Measurements from ENCODE around the gene C6orf136. TPM values are rescaled to one million over a fixed set of nuclear protein-coding genes. Genes with fewer than 3 reads are reported as not detected.
"Not testable (repeated sequence)": the region's sequence is repeated elsewhere in the genome, so short reads cannot be mapped to it uniquely, and the experiment has no call there.

Gene C6orf136
- total and polyA plus RNA-seq, 2 donors from 2014 or later: 27.4 to 45.6 TPM

DNA sequence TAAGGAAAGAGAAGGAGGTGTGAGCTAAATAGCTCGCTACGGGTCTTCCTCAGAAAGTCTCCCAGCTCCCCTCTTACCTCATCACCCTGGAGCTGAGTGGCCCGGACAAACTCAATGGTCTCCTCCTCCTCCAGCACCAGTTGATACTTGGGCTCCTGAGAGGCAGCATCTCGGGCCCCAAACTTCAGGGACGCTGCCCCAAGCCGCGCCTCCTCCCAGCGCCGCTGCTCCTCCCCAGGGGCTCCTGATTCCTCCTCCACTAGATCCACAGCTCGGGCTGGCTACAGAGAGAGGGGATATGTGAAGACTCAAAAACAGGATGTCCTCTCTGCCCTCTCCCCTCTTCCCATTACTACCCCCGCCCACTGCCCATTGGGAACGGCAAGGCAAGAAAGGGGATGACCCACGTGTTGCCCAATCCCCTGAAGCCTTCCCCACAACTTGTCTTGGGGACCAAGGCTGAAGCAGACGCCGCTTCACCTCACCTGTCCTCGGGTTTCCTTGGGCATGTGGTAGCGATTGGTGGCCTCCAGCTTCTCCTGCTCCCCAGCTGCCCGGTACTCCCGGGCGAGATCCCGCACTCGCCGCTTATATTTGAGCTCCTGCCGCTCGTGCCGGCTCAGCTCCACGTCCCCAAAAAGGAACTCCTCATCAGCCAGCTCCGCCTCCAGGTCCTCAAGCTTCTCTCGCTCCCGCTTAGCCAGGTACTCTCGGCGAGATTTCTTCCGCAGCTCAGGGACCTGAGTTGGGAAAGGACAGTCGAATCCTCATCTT is 18.2 kb downstream of the C6orf136 start:
- FAIRE-seq: no peak
- no peak overlapping the region for H3K9ac ChIP-seq (ENCODE audit: low read length in 3 of 3)
- H3K36me3 ChIP-seq (ENCODE audit: control insufficient read depth in 2 of 3, insufficient read depth in 3 of 3, low read length in 3 of 3): peaks cover 9 to 61% (median 40%) of the 10 kb centered on the region in 3 donors

DNA sequence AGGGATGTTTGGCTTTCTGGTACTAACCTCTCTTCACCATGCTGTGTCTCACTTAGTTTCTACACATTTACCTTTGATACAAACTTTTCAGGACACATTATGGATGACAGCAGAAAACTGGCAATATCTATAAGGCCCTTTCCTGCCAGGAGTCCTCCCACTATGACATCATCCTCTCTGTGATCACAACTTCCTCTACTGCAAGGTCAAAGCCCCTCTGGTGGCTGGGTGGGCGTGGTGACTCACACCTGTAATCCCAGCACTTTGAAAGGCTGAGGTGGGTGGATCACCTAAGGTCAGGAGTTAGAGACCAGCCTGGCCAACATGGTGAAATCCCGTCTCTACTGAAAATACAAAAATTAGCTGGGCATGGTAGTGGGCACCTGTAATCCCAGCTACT is 19.4 kb downstream of the C6orf136 start:
- intact Hi-C loops (cut with DNase I); H3K4me1 ChIP-seq (ENCODE audit: control insufficient read depth in 2 of 3, insufficient read depth in 2 of 3, low read depth in 1 of 3, low read length in 3 of 3); H3K9ac ChIP-seq (ENCODE audit: low read length in 3 of 3); H3K27ac ChIP-seq (ENCODE audit: low read depth in 2 of 2, low read length in 2 of 2); H3K4me3 ChIP-seq (ENCODE audit: low read length in 3 of 3); H3K9me3 ChIP-seq (ENCODE audit: control insufficient read depth in 2 of 3, insufficient read depth in 1 of 3, low read length in 3 of 3); H3K27me3 ChIP-seq (ENCODE audit: control insufficient read depth, insufficient read depth, low read length); FAIRE-seq; DNase-seq: not testable (repeated sequence)
- peaks cover 9 to 62% (median 42%) of the 10 kb centered on the region in 3 donors for H3K36me3 ChIP-seq (ENCODE audit: control insufficient read depth in 2 of 3, insufficient read depth in 3 of 3, low read length in 3 of 3)

More for the DNA sequence above, 18.2 kb downstream of the C6orf136 start:
- H3K9me3 ChIP-seq (ENCODE audit: control insufficient read depth in 2 of 3, insufficient read depth in 1 of 3, low read length in 3 of 3): no peaks in the 10 kb centered on the region
- intact Hi-C loops (cut with DNase I): no loop called here
- TF ChIP-seq, protein P1, sequence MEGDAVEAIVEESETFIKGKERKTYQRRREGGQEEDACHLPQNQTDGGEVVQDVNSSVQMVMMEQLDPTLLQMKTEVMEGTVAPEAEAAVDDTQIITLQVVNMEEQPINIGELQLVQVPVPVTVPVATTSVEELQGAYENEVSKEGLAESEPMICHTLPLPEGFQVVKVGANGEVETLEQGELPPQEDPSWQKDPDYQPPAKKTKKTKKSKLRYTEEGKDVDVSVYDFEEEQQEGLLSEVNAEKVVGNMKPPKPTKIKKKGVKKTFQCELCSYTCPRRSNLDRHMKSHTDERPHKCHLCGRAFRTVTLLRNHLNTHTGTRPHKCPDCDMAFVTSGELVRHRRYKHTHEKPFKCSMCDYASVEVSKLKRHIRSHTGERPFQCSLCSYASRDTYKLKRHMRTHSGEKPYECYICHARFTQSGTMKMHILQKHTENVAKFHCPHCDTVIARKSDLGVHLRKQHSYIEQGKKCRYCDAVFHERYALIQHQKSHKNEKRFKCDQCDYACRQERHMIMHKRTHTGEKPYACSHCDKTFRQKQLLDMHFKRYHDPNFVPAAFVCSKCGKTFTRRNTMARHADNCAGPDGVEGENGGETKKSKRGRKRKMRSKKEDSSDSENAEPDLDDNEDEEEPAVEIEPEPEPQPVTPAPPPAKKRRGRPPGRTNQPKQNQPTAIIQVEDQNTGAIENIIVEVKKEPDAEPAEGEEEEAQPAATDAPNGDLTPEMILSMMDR (IDR thresholded peaks at IDR 0.05; ENCODE audit: borderline replicate concordance, extremely low read depth, insufficient read depth): no peak
- no peak for DNase-seq
- no peak overlapping the region for H3K27ac ChIP-seq (ENCODE audit: low read depth in 2 of 2, low read length in 2 of 2)
- H3K4me1 ChIP-seq (ENCODE audit: control insufficient read depth in 2 of 3, insufficient read depth in 2 of 3, low read depth in 1 of 3, low read length in 3 of 3): no peaks in the 10 kb centered on the region
- no peaks in the 10 kb centered on the region for H3K27me3 ChIP-seq (ENCODE audit: control insufficient read depth, insufficient read depth, low read length)
- no peak overlapping the region for H3K4me3 ChIP-seq (ENCODE audit: low read length in 3 of 3)

DNA sequence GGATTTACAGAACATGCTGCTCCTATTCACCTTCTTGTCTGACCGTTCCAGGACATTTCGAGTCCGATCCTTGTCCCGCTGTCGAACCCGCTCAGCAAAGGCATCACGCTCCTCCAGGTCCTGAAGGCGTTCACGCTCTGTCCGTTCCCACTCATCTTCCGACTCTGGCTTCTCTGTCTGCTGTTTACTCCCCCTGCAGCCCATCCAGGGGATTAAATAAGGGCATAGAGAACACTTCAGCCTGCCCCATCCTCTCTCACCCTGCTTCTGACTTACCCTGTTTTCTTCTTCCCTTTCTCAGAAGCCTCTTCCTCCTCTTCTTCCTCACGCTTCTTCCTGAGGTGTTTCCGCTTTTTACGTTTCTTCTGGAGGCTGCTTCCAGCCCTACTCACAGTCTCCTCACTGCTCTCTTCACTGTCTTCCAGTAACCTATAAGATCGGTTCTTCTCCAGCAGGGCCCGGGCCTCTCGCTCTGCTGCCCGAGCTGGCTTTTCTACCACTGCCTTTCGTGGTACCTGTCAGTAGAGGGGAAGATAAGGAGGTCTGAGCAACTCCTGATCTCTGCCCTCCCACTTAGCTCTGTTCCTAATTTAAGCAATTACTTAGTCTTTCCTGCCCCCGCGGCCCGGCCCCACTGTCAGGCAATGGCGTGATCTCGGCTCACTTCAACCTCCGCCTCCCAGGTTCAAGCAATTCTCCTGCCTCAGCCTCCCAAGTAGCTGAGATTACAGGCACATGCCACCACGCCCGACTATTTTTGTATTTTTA is 24.0 kb downstream of the C6orf136 start:
- no peak for FAIRE-seq
- DNase-seq: peak in 1 of 5 donors; percentile 30
- no peaks in the 10 kb centered on the region for H3K9me3 ChIP-seq (ENCODE audit: control insufficient read depth in 2 of 3, insufficient read depth in 1 of 3, low read length in 3 of 3)
- no peak overlapping the region for H3K4me3 ChIP-seq (ENCODE audit: low read length in 3 of 3)
- peaks cover 0 to 5% (median 0%) of the 10 kb centered on the region in 3 donors for H3K4me1 ChIP-seq (ENCODE audit: control insufficient read depth in 2 of 3, insufficient read depth in 2 of 3, low read depth in 1 of 3, low read length in 3 of 3)
- H3K27ac ChIP-seq (ENCODE audit: low read depth in 2 of 2, low read length in 2 of 2): no peak overlapping the region
- TF ChIP-seq, protein P1 (IDR thresholded peaks at IDR 0.05; ENCODE audit: borderline replicate concordance, extremely low read depth, insufficient read depth): peak; percentile 2
- intact Hi-C loops (cut with DNase I): no loop called here
- H3K36me3 ChIP-seq (ENCODE audit: control insufficient read depth in 2 of 3, insufficient read depth in 3 of 3, low read length in 3 of 3): peaks cover 3 to 23% (median 14%) of the 10 kb centered on the region in 3 donors
- H3K27me3 ChIP-seq (ENCODE audit: control insufficient read depth, insufficient read depth, low read length): no peaks in the 10 kb centered on the region
- no peak overlapping the region for H3K9ac ChIP-seq (ENCODE audit: low read length in 3 of 3)

Measured in kidney (tissue), 14 donors.